Loucy (cell line): Measurements from ENCODE around the gene PHAF1.

Experiments
- H2AFZ ChIP-seq: fragments of 200-600 bp; sonication (generic); 2 replicates; pipeline ENCODE4 v1.6.0; 2016; ENCODE audit warnings: antibody characterized with exemption, mild to moderate bottlenecking, low read length, moderate library complexity
- H3F3A ChIP-seq: fragments of 200-600 bp; 2 replicates; pipeline ENCODE4 v1.6.0; 2016; ENCODE audit warnings: antibody characterized with exemption, low read depth, mild to moderate bottlenecking
- H3K27me3 ChIP-seq: fragments of 200-600 bp; sonication (generic); 2 replicates; pipeline ENCODE4 v1.6.1; 2014; ENCODE audit warnings: low read length, mild to moderate bottlenecking; ENCODE audit not compliant: insufficient read depth, poor library complexity, severe bottlenecking
- H3K36me3 ChIP-seq: fragments of 200-600 bp; sonication (generic); 2 replicates; pipeline ENCODE4 v1.6.1; 2016; ENCODE audit warnings: low read length; ENCODE audit not compliant: insufficient read depth
- H3K4me1 ChIP-seq: fragments of 200-600 bp; sonication (generic); 2 replicates; pipeline ENCODE4 v1.5.1; 2014; ENCODE audit warnings: low read length, mild to moderate bottlenecking; ENCODE audit not compliant: insufficient read depth, poor library complexity, severe bottlenecking
- H3K4me2 ChIP-seq: fragments of 200-600 bp; sonication (generic); 2 replicates; pipeline ENCODE4 v1.6.0; 2014; ENCODE audit warnings: antibody characterized with exemption, low read length, low read depth, mild to moderate bottlenecking; ENCODE audit not compliant: poor library complexity, severe bottlenecking
- H3K4me3 ChIP-seq: fragments of 200-600 bp; sonication (generic); 2 replicates; pipeline ENCODE4 v1.5.1; 2014; ENCODE audit warnings: low read length, mild to moderate bottlenecking, mixed read lengths; ENCODE audit not compliant: poor library complexity, severe bottlenecking
- H3K79me2 ChIP-seq: fragments of 200-600 bp; sonication (generic); 2 replicates; pipeline ENCODE4 v1.6.1; 2014; ENCODE audit warnings: low read length; ENCODE audit not compliant: insufficient read depth
- H3K9ac ChIP-seq: fragments of 200-600 bp; sonication (generic); 2 replicates; pipeline ENCODE4 v1.6.0; 2014; ENCODE audit warnings: mild to moderate bottlenecking, low read depth, low read length, moderate library complexity; ENCODE audit not compliant: poor library complexity, severe bottlenecking
- H3K9me2 ChIP-seq: fragments of 200-600 bp; sonication (generic); replicated peaks from 2 replicates; pipeline ENCODE4 v1.6.1; 2016; ENCODE audit warnings: low read depth, low read length, mixed read lengths
- H3K9me3 ChIP-seq: fragments of 200-600 bp; sonication (generic); 2 replicates; pipeline ENCODE4 v1.6.1; 2014; ENCODE audit warnings: mild to moderate bottlenecking, antibody characterized with exemption, low read length, low read depth; ENCODE audit not compliant: insufficient read depth
- H4K20me1 ChIP-seq: fragments of 200-600 bp; sonication (generic); 2 replicates; pipeline ENCODE4 v1.6.0; 2014; ENCODE audit warnings: antibody characterized with exemption, low read length, mild to moderate bottlenecking; ENCODE audit not compliant: insufficient read depth, poor library complexity, severe bottlenecking
- CTCF ChIP-seq: fragments of 200-600 bp; sonication (generic); conservative IDR thresholded peaks from 2 replicates; pipeline ENCODE4 v1.5.1; 2014; ENCODE audit warnings: mild to moderate bottlenecking, antibody characterized with exemption, low read length
- EZH2phosphoT487 ChIP-seq: fragments of 200-600 bp; IDR thresholded peaks from 2 replicates; pipeline ENCODE4 v1.6.1; 2018; ENCODE audit warnings: antibody characterized with exemption, mild to moderate bottlenecking, moderate library complexity, borderline replicate concordance

The PHAF1 gene

GRCh38 chr16:67170168-67170948 lies 60.6 kb downstream of the PHAF1 start, which contains the start of gene NOL3:
NOL3 (plus strand) TSS chr16:67170538.
- no peaks in the 10 kb centered on the region for H3F3A ChIP-seq
- H3K4me2 ChIP-seq, result peak within 1 kb of the TSS; percentile 99
- peak within 1 kb of the TSS; percentile 83 for H2AFZ ChIP-seq
- peaks cover 8% of the 10 kb centered on the region; the same call in 1 of the 2 replicates for H3K79me2 ChIP-seq
- peak within 1 kb of the TSS; percentile 76 for H3K9ac ChIP-seq
- no peaks in the 10 kb centered on the region for H3K36me3 ChIP-seq
- peaks cover 32% of the 10 kb centered on the region for H3K4me1 ChIP-seq
- TF ChIP-seq CTCF, result no peak
- no peak for TF ChIP-seq EZH2phosphoT487
- H4K20me1 ChIP-seq, result no peaks in the 10 kb centered on the region
- H3K27me3 ChIP-seq, result no peaks in the 10 kb centered on the region
- H3K9me2 ChIP-seq, result no peaks in the 10 kb centered on the region
- peak within 1 kb of the TSS; percentile 82 for H3K4me3 ChIP-seq
- H3K9me3 ChIP-seq, result no peaks in the 10 kb centered on the region

- Histone ChIP-seq H3K79me2 (peaks cover 8% of the 10 kb centered on the region; the same call in 1 of the 2 replicates), H3K27me3 (no peaks in the 10 kb centered on the region), H3K9me2 (no peaks in the 10 kb centered on the region), H3K4me2 (peak overlapping the region; percentile 99), H3K4me3 (peak overlapping the region; percentile 82), H3K9ac (peak overlapping the region; percentile 76), H3K36me3 (no peaks in the 10 kb centered on the region), H2AFZ (peak overlapping the region; percentile 33; the same call in 1 of the 2 replicates), H3K9me3 (no peaks in the 10 kb centered on the region), H3F3A (no peaks in the 10 kb centered on the region), H4K20me1 (no peaks in the 10 kb centered on the region), H3K4me1 (peaks cover 32% of the 10 kb centered on the region)
- TF ChIP-seq CTCF, result no peak
These were observed 61.4 kb downstream of the PHAF1 start for GRCh38 chr16:67170949-67171649.

GRCh38 chr16:67173323-67173722 lies 63.6 kb downstream of the PHAF1 start:
- Histone ChIP-seq H3K4me2 (peak overlapping the region; percentile 98), H3K79me2 (peaks cover 8% of the 10 kb centered on the region; the same call in 1 of the 2 replicates), H3K4me1 (peaks cover 36% of the 10 kb centered on the region), H2AFZ (peak overlapping the region; percentile 53), H3K9me2 (no peaks in the 10 kb centered on the region), H3K9me3 (no peaks in the 10 kb centered on the region), H3K4me3 (peak overlapping the region; percentile 73), H3K9ac (peak overlapping the region; percentile 77), H3K36me3 (no peaks in the 10 kb centered on the region), H4K20me1 (no peaks in the 10 kb centered on the region), H3F3A (no peaks in the 10 kb centered on the region), H3K27me3 (no peaks in the 10 kb centered on the region)
- no peak for TF ChIP-seq CTCF
- TF ChIP-seq EZH2phosphoT487, result no peak
